ENCODE results near the gene NRM.
"Not testable (repeated sequence)": the region's sequence is repeated elsewhere in the genome, so short reads cannot be mapped to it uniquely, and the experiment has no call there.

NRM gene

GRCh38 chr6:30690403-30691207 lies at the start of gene NRM:
Gene NRM, minus strand, starts transcription at chr6:30690984. Its CDS starts 10 bp downstream, at chr6:30690974.
- DNase-seq = peak; percentile 95

- DNase-seq = no peak
Measured at GRCh38 chr6:30740540-30740870, 49.7 kb upstream of the NRM start.

- no peak for DNase-seq
Measured at GRCh38 chr6:30738532-30738931, 47.7 kb upstream of the NRM start.

- no peak for DNase-seq
Measured at GRCh38 chr6:30735668-30736314, 45.0 kb upstream of the NRM start.

GRCh38 chr6:30732237-30732943 lies 41.6 kb upstream of the NRM start:
- no peak for DNase-seq

GRCh38 chr6:30730601-30731435 lies 40.0 kb upstream of the NRM start:
- peak; percentile 82 for DNase-seq

GRCh38 chr6:30727920-30728553 lies 37.3 kb upstream of the NRM start:
- peak; percentile 34 for DNase-seq

- DNase-seq = peak; percentile 28
Measured at GRCh38 chr6:30726506-30727413, 36.0 kb upstream of the NRM start.

GRCh38 chr6:30725713-30726505 lies 35.1 kb upstream of the NRM start:
- DNase-seq = peak; percentile 58

GRCh38 chr6:30724906-30725667 lies 34.3 kb upstream of the NRM start:
- DNase-seq = peak; percentile 42

- peak; percentile 30 for DNase-seq
Measured at GRCh38 chr6:30723843-30724741, 33.3 kb upstream of the NRM start.

GRCh38 chr6:30723159-30723842 lies 32.5 kb upstream of the NRM start:
- not testable (repeated sequence) for DNase-seq

- peak; percentile 80 for DNase-seq
Measured at GRCh38 chr6:30722280-30723112, 31.7 kb upstream of the NRM start.

- DNase-seq = peak; percentile 41
Measured at GRCh38 chr6:30722025-30722279, 31.2 kb upstream of the NRM start.

- DNase-seq = peak; percentile 97
Measured at GRCh38 chr6:30721198-30722024, 30.6 kb upstream of the NRM start.

GRCh38 chr6:30720738-30721197 lies 30.0 kb upstream of the NRM start:
- peak; percentile 94 for DNase-seq

All from NCI-H69 (cell line).